Heart left ventricle (tissue), 16 donors: ENCODE data around the gene ISG20. TPM values are rescaled to one million over a fixed set of nuclear protein-coding genes. Genes with fewer than 3 reads are reported as not detected.

Experiments used
- ATAC-seq, 4 donors: fragments of 200-7000 bp; cut with Tn5 transposase; one replicate each; pipeline ENCODE4 v1.9.1; 2020 to 2022; ENCODE audit warnings: moderate library complexity in 4 of 4, mild to moderate bottlenecking in 3 of 4, moderate number of reproducible peaks in 1 of 4
- DNase-seq, 5 donors: peaks; one replicate each; pipeline ENCODE4 v3.0.0-alpha.2; 2020
- H3K27ac ChIP-seq, 12 donors: fragments of 200-600 bp; sonication (generic) in 4 of 12; one replicate each; pipeline versions ENCODE4 v1.5.0 to v1.8.0; 2016 to 2022; ENCODE audit warnings: mild to moderate bottlenecking in 2 of 12
- H3K27me3 ChIP-seq, 9 donors: fragments of 200-600 bp; sonication (generic) in 2 of 9; one replicate each; pipeline versions ENCODE4 v1.5.1 to v1.8.0; 2016 to 2022; ENCODE audit warnings: mild to moderate bottlenecking in 3 of 9
- H3K36me3 ChIP-seq, 9 donors: fragments of 200-600 bp; sonication (generic) in 2 of 9; one replicate each; pipeline versions ENCODE4 v1.5.0 to v1.8.0; 2018 to 2022; ENCODE audit warnings: mild to moderate bottlenecking in 2 of 9
- H3K4me1 ChIP-seq, 12 donors: fragments of 200-600 bp; sonication (generic) in 4 of 12; one replicate each; pipeline versions ENCODE4 v1.5.0 to v1.8.0; 2016 to 2022; ENCODE audit warnings: mild to moderate bottlenecking in 3 of 12
- H3K4me3 ChIP-seq, 12 donors: fragments of 200-600 bp; sonication (generic) in 4 of 12; one replicate each; pipeline versions ENCODE4 v1.5.0 to v1.8.0; 2017 to 2022; ENCODE audit warnings: mild to moderate bottlenecking in 9 of 12, moderate library complexity in 4 of 12
- H3K9me3 ChIP-seq, 12 donors: fragments of 200-600 bp; sonication (generic) in 4 of 12; one replicate each; pipeline versions ENCODE4 v1.5.0 to v1.8.0; 2016 to 2022; ENCODE audit warnings: mild to moderate bottlenecking in 1 of 12
- POLR2A ChIP-seq, 2 donors: fragments of 450-650 bp; IDR thresholded peaks; one replicate each; pipeline ENCODE4 v1.6.1; 2017; ENCODE audit warnings: antibody characterized with exemption in 2 of 2, mild to moderate bottlenecking in 2 of 2, moderate library complexity in 2 of 2
- WGBS, 4 donors: extraction: QIAGEN DNeasy Blood & Tissue Kit in 2 of 4; methylation state at CpG; one replicate each; pipeline versions ENCODE4 v1.1.5 to v1.1.7; 2013 to 2018; 5-methylcytosine and 5-hydroxymethylcytosine counted together
- intact Hi-C, 10 donors: fragments of 100-400 bp; cut with DNase I; formaldehyde crosslinking; loops; one replicate each; pipeline versions ENCODE4 v1.11.1 to v1.14.2; 2022
- polyA plus RNA-seq, 2 donors: library from polyadenylated mRNA; stranded (reverse); fragments of 200-250 nt; gene quantifications; one replicate each; pipeline ENCODE4 v1.2.3, GENCODE V29; 2013
- total RNA-seq, 9 donors: library from RNA; depleted of rRNA in 2 of 9; stranded (reverse); fragments of >200 nt in 2 of 9; fragmentation: NEBNext Ultra II Directional in 3 of 9; extraction: Animal tissue kit (Norgen Biotek cat#: 25700) in 3 of 9; gene quantifications; one replicate each; pipeline versions ENCODE4 v1.1.0 to v1.2.4, GENCODE V29; 2016 to 2023
- TF ChIP-seq, protein P1 (sequence below), 12 donors: fragments of 200-600 bp; sonication (generic) in 4 of 12; IDR thresholded peaks; one replicate each; pipeline versions ENCODE4 v1.5.0 to v1.8.0; 2018 to 2022; ENCODE audit warnings: antibody characterized with exemption in 12 of 12, mild to moderate bottlenecking in 5 of 12
- donor health status: ischemic (EF 13 %, LVEDD 7.1; RV severe dilation, severe dysfunction).
- donor health status: healthy with polysubstance abuse.
- donor health status: DM: no; HTN: yes; CAD: no.
- donor health status: DM: no; HTN: no; CAD: no.
- donor health status: ischemic (EF 25% LVEDD 6.9; RV normal size, moderate dysfunction).
- donor health status: ischemic (EF 25% LVEDD 5.7; RV mildly dilated, moderate dysfunction).
- donor health status: healthy.
- donor health status: DM: yes; HTN: yes; CAD: no.
- donor health status: ischemic (EF 35%, LVEDD 5.7; RV mildly dilated, moderate dysfunction).
- donor health status: nonischemic (EF 11% LVEDD 7.7; RV severe dilation, severe dysfunction).
- donor health status: DM: yes; HTN: yes; CAD: no.
- donor health status: PGD.
- donor health status: ischemic (EF 29% LVEDD 5.4; RV normal size, mild dysfunction).
- donor health status: nonischemic (EF 23%, LVEDD 6.1; RV moderate dilation, normal function).

The ISG20 gene
- total and polyA plus RNA-seq, 11 donors: 1.5 to 24.2 (median 4.9) TPM

DNA sequence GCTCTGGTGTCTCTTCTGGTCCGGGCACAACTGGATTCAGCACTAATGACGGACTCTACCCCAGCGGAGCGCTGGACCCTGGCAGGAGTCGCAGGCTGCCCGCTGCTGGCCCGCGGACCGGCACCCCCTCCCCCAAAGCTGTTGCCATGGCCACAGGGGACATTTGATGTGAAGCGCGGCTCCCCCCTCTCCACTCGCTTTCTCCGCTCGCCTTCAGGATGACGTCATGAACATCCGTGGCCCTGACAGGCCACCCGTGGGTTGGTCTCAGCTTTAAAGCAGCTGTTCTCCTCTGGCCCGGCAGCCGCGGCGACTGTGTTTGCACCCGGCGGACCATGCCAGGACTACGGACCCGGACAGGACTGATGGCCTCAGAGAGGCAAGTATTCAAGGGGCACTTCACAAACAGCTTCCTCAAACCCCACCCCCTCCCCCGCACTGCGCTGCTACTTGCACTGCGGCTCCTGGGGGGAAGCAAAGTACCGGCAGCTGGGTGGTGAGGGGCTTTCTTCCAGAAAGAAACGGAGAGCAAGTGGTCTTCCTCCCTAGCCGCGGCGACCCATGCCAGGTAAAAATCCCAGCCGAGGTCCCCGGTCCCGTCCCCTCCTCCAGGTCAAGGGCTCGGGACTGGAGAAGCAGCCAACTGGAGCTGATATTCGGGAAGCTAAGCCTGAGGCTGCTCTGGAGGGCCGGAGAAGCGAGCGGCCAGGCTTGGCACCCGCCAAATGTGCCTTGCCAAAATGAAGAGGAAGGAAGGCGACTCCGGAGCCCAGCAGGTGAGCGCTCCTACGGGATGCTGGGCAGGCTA is 34.2 kb upstream of the ISG20 start:
- Histone ChIP-seq H3K4me1 (peaks cover 0 to 21% (median 7%) of the 10 kb centered on the region in 12 donors), H3K27me3 (peaks cover 20 to 64% (median 40%) of the 10 kb centered on the region in 9 donors), H3K36me3 (no peaks in the 10 kb centered on the region), H3K4me3 (peak overlapping the region in 3 of 12 donors; percentile 3 to 24 (median 16)), H3K9me3 (no peaks in the 10 kb centered on the region), H3K27ac (no peak overlapping the region)
- TF ChIP-seq, protein P1, sequence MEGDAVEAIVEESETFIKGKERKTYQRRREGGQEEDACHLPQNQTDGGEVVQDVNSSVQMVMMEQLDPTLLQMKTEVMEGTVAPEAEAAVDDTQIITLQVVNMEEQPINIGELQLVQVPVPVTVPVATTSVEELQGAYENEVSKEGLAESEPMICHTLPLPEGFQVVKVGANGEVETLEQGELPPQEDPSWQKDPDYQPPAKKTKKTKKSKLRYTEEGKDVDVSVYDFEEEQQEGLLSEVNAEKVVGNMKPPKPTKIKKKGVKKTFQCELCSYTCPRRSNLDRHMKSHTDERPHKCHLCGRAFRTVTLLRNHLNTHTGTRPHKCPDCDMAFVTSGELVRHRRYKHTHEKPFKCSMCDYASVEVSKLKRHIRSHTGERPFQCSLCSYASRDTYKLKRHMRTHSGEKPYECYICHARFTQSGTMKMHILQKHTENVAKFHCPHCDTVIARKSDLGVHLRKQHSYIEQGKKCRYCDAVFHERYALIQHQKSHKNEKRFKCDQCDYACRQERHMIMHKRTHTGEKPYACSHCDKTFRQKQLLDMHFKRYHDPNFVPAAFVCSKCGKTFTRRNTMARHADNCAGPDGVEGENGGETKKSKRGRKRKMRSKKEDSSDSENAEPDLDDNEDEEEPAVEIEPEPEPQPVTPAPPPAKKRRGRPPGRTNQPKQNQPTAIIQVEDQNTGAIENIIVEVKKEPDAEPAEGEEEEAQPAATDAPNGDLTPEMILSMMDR (IDR thresholded peaks at IDR 0.05): no peak
- TF ChIP-seq POLR2A (IDR thresholded peaks at IDR 0.05): no peak
- no peak for DNase-seq
- WGBS, 4 donors: 2 to 7% (median 2%) methylated on average over 35 to 46 of the region's 46 CpGs
- ATAC-seq: peak in 1 of 4 donors; percentile 28
- intact Hi-C loops: loop anchor here in 1 of 10 donors (10.0 kb wide), 1 partner anchor 70 kb away; no protein-coding TSS in a partner anchor

DNA sequence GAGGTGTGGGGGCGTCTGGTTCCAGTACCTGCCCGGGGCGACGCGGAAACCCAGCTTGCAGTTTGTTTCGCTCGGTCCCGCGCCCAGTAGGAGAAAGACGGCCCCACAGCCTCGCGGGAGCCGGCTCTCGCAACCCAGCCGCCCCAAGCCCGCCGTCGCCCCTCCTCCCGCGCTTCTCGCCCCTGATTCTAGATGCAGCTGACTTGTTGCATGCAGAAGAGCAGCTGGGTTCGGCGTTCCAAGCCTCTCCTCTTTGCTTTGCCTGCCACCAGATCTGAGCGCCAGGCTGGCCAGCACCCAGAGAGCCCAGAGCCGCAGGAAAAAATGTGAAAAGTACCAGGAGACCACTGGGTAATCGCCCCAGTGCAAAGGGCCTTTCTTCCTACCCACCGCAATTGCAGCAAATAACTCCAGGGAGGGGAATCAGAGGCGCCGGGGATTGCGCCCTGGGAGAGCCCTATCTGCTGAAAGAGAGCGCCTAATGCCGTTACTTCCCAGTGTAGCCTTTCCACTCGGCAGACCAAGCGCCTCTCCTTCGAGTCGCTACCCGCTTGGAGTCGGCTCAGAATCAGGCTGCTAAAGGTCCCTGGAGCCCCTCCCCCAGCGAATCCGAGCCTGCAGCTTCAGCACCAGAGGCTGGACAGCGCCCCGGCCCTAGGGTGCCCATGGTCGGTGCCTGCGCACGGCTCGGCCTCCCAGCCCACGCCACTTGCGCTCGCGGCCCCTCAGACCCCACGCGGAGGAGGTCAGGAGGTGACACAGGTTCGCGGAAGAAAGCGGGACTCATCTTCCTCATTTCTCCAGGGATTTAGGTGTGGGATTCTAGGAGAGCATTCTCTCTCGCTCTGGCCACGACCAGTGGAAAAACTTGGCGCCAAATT is 33.4 kb upstream of the ISG20 start:
- H3K4me3 ChIP-seq: peak overlapping the region in 4 of 12 donors; percentile 3 to 24 (median 14)
- H3K4me1 ChIP-seq: peaks cover 0 to 21% (median 7%) of the 10 kb centered on the region in 12 donors
- H3K36me3 ChIP-seq: no peaks in the 10 kb centered on the region
- H3K27ac ChIP-seq: no peak overlapping the region
- DNase-seq: peak in 4 of 5 donors; percentile 48 to 74 (median 63)
- intact Hi-C loops: loop anchor here in 1 of 10 donors (10.0 kb wide), 1 partner anchor 69 kb away; no protein-coding TSS in a partner anchor
- no peaks in the 10 kb centered on the region for H3K9me3 ChIP-seq
- ATAC-seq: peak; percentile 64 to 92 (median 88)
- peaks cover 20 to 64% (median 40%) of the 10 kb centered on the region in 9 donors for H3K27me3 ChIP-seq
- WGBS, 4 donors: 2 to 6% (median 2%) methylated on average over 25 to 58 of the region's 58 CpGs
- TF ChIP-seq, protein P1 (IDR thresholded peaks at IDR 0.05): no peak
- TF ChIP-seq POLR2A (IDR thresholded peaks at IDR 0.05): no peak

DNA sequence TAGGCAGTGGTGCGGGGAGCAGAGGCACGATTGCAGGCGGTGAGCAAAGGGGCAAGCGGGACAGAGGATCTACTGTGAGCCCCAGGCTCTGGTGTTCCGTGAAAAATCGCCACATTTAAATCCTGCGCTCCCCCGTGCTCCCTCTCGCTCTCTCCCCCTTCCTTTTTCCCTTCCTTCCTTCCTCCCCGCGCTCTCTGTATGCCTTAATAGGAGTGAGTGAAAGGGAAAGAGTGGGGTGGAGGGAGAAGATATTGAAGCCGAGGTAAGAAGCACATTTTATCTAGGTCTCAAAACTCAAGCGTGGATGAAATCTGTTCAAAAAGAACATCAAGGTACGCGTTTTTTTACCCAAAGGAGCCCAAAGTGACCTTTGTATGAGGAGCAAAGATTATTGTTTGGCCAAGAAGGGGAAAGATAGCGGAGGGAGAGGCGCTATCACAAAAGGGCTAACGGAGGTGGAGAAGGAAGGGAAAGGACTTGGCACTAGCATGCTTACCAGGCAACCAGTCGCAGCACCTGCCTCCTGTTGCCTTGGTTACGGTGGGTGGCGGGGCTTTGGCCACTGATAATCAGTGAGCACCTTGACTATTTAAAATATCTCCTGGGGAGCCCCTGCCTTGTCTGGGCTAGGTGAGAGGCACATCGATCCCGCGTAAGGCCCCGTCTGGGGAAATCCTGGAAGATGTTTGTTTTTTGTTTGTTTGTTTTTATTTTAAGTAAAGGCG is 32.6 kb upstream of the ISG20 start:
- H3K36me3 ChIP-seq: no peaks in the 10 kb centered on the region
- no peak overlapping the region for H3K4me3 ChIP-seq
- intact Hi-C loops: loop anchor here in 1 of 10 donors (10.0 kb wide), 1 partner anchor 69 kb away; no protein-coding TSS in a partner anchor
- TF ChIP-seq, protein P1 (IDR thresholded peaks at IDR 0.05): no peak
- TF ChIP-seq POLR2A (IDR thresholded peaks at IDR 0.05): no peak
- WGBS, 4 donors: 12 to 16% (median 15%) methylated on average over 26 of the region's 26 CpGs
- peaks cover 0 to 21% (median 7%) of the 10 kb centered on the region in 12 donors for H3K4me1 ChIP-seq
- no peak for DNase-seq
- H3K27me3 ChIP-seq: peaks cover 20 to 64% (median 40%) of the 10 kb centered on the region in 9 donors
- H3K27ac ChIP-seq: no peak overlapping the region
- H3K9me3 ChIP-seq: no peaks in the 10 kb centered on the region
- ATAC-seq: no peak
